Fibroblast of skin of abdomen (primary cell): ENCODE data around the gene GRIA1.

Source experiments
- DNase-seq: peaks from one replicate; pipeline ENCODE4 v3.0.0-alpha.2; 2013

Gene GRIA1

DNA sequence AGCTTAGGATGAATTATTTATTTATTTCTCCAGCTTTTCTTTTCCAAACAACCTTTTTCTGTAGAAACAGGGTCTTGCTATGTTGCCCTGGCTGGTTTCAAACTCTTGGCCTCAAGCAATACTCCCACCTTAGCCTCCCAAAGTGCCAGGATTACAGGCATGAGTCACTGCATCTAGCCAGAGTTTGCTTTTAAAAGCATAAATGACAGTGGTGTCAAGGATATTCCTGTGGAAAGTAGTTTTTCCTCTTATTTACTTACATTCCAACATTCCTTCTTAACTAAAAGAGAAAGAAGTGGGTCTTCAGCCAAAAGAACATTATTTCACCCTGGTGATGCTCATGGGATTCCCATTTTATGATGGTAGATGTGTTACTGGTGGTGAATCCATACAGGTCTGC, 62.4 kb downstream of the GRIA1 start:
- DNase-seq = peak; percentile 70

DNA sequence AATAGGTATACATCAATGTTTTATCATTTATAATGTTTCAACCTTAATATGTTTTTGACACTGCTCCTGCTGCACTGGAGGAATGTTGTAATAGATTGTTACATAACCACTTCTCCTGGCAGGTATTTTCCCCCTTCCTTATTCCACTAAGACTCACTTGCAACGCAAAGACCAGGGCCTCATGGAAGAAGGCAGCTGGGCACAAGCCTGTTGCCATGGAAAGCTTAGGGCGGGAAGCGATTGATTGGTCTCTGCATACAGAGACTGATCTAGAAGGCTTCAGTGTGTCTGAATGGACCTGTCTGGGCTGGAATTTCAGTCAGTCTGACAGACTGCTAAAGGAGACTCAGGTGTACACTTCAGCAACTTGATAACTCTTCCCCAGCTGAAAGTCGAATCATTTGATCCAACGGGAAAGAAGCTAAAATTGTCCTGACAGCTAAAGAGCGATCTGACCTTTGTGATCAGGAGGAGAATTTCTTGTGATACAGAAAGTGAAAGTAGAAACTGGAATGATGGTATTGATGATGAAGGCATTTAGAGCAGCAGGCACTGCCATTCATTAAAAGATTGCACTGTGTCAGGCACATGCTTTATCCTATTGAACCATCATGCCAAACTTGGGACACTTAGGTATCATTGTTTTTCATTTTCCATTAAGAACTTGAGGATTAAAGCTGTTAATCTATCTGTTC, 65.1 kb downstream of the GRIA1 start:
- no peak for DNase-seq

DNA sequence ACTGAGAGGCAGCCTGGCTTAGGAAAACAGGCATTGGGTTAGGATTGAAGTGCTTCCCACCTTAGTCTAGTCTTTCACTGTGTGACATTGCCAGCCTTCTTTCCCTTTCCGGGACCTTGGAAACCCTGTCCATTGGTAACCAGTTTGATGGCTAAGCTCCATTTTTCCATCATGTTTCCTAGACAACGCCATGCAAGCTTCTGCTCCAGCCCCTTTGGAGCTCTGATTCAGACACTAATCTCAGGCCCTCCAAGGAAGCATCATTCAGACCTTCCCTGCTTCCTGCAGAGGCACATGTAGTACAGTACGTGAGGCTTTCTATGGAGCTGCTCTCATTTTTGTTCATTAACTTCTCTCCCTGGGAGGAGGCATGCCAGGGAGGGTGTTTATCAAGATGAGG, 68.5 kb downstream of the GRIA1 start:
- no peak for DNase-seq

DNA sequence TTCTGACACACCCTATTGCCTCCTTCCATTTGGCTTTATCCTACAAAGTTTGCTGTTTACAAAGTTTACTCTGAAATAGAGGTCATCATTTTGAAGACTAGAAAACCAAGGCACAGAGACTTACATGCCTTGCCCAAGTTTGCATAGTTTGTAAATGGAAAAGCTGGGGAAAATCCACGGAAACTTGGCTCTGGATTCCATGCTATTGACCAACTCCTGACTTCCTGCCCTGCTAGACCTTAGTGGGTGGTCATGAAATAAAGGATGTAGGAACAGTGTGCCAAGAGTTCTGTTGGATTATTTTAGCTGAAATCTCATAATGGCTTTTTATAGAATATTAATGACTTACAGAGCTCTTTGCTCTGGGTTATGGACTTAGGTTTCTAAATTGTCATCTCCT, 69.5 kb downstream of the GRIA1 start:
- peak; percentile 64 for DNase-seq

DNA sequence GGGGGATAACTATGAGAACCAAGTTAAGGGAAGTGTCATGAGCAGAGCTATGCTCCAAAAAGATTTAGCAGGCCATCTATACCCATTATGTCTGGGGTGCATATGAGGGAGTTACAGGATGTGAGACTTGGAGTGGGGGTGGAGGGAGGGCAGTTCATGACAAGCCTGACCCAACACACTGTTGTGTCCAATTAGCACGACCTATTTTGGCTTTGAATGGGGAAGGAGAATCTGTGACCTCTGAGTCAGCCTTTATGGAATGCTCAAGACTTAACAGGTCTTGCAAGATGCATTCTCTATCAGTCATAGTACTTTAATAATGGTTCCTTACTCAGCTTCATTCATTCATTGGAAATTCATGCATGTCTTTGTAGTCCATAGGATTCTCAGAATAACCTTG, 71.7 kb downstream of the GRIA1 start:
- peak; percentile 82 for DNase-seq

DNA sequence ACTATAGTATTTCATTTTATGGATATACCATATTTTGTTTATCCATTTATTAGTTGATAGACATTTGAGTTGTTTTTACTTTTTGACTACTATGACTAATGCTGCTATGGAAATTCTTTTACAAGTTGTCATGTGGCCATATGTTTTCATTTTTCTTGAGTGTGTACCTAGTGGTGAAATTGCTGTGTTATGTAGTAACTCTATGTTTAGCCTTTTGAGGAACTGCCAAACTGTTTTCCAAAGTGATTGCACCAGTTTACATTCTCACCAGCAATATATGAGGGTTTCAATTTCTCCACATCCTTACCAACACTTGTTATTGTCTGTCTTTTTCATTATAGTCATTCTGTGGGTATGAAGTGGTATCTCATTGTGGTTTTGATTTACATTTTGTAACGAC, 75.4 kb downstream of the GRIA1 start:
- peak; percentile 82 for DNase-seq

DNA sequence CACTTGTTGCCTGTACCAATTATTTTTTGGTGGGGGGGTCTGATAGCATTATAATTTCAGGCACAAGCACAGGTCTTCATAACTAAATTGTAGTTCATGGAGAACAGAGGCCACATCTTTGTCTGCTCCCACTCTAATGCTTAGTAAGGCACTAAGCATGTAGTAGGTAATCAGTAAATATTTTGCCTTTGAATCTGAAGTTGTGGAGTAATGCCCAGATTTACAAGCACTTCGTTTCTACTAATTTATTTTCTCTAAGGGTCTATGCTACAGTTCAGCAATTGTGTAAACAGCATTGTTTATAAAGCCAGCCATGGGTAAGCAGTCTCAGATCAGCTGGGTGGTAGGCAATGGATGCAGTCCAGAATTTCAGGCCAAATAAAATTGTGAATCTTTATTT, 78.6 kb downstream of the GRIA1 start:
- peak; percentile 24 for DNase-seq

DNA sequence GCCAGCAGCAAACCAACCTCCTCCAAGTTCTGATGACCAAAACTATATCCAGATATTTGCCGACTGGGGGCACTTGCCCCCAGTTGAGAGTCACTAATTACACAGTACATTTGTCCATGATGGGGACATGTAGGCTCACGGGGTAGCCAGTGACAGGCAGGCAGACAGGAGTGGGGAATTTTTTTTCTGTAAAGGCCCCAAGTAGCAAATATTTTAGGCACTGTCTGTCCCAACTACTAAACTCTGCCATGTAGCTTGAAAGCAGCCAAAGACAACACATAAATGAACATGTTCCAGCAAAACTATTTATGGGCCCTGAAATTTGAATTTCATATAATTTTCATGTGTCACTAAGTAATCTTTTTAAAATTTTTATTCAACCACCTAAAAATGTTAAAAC, 80.7 kb downstream of the GRIA1 start:
- no peak for DNase-seq

DNA sequence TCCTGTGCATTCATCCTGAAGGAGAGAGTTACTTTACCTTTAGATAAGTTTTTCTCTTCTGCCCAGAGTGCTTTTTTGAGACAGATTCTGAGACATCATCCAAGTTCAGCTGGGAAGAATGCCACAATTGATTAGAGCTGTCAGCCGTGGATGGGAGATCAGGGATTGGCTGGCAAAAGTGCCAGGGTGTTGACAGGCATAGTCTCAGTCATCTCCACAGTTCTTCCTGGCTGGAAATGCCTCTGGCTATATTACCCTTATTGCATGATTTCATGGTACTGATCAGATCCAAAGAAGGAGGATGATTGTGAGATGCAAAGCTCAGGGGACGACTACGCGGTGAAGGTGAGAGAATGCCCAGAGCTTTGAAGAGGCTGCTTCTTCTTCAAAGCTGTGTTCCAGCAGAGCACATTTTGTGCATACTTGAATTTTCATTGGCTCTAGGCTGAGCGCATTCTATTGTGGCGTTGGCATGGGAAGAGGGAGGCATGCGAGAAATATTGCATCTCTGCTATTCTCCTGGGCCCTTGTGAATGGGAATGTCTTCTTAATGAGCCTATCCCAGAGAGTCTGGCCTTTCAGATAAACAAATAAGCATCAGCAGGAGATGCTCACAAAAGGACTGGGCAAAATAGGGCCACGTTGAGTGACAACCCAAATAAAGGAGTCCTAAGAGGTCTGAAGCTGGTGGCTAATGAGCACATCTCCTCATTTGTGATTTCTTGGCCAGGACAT, 82.1 kb downstream of the GRIA1 start:
- DNase-seq = no peak

DNA sequence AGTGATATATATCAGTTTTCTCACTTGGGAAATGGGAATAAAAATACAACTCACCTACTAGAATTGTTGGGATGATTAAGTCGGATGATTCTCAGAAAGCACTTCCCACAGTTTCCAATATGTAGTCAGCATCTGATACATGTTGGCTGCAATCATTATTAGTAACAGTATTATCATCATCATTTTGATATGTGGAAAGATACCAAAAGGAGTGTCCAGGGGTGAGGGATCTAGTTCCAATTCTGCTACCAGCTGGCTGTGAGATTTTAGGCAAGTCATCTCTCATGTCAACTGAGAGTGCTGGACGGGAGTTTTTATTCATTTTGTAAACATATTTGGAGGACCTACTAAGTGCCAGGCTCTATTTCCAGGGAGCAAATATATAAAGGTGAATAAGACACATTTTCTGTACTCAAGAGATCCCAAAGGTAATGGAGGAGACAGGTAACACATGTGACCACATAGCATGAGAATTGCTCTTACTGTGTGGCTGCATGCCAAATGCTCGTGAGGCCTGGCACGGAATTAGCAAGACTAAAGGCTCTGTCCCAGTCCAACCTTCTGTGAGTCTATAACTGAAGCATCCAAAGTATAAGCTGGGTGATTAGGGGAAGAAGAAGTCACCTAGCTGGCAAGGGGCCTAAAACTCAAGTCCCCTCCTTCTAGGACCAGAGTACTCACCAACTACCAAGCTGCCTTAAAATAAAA, 83.0 kb downstream of the GRIA1 start:
- peak; percentile 17 for DNase-seq

DNA sequence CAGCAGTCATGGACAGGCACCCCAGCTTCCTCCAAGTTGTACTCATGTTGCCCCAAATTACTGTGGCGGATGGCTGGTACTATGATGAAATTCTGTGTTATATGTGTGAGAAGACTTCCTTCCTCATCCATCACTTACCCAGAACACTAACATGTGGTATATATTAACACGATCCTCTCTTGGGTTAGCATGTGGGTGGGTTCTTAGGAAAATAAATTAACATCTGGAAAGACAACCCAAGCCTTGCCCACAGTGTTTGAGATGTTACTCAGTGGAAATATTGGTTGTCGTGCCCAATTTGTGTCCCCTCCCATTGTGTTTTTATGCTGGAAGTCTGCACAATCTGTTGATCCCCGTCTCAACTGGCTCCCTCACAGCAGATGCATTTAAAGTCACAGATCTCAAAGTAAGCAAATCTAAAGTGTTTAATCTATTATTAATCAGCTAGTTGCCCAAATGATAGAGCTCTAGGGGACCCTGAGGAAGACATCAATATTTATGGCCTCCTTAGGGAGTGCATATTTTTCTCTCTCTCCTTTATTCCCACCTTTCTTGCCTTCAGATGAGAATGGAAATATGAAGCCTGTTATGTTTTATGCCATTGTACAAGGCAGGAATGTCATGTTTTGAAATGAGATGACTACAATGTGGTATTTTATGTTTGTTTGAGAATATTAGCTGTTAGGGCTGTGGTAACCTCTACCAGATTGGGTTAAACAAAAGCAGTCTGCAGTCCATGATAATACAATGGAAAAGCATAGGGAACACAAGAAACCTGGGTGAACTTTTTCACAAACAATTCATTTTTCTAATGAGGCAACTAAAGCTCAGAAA, 93.9 kb downstream of the GRIA1 start:
- peak; percentile 73 for DNase-seq

DNA sequence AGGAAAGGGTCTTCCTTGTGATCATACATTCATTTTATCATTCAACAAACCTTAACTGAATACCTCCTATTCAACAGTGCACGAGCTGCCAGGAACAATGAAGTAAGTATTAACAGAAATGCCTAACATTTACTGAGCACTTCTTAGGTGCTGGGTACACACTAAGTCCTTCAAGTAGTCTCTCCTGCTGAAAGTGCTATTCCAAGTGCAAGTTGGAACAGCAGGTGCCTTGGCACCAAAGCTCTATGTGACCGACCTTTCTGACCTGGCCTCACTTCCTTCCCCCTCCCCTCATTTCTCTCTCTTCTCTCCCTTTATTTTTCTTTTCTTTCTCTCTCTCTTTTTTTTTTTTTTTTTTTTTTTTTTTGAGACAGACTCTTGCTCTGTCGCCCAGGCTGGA, 94.5 kb downstream of the GRIA1 start:
- no peak for DNase-seq

DNA sequence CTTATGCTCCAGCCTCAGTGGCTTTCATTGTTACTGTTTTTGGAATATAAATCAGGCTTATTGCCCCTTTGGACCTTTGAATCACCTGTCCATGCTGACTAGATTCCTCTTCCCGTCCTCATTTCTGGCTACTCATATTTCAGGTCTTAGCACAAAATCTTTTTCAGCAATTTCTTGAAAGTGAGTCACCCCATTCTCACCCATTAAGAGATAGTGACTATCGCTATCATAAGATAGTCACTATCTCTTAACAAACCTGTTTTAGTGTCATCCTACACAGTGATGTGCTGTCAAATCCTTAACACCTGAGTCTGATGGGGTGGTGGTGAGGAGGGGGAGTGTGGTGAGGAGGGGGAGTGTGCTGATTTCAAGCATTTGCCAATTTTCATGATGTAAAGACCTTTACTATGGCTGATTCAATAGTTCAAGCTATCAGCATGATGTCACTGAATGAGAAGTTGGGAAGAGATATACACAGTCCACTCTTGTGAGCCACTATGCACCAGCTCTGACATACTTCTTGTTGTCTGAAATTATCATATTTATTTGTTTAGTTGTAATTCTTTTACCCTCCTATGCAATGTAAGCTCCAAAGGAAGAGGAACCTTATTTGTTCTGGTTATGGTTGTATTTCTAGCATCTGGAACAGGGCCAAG, 95.3 kb downstream of the GRIA1 start:
- no peak for DNase-seq

DNA sequence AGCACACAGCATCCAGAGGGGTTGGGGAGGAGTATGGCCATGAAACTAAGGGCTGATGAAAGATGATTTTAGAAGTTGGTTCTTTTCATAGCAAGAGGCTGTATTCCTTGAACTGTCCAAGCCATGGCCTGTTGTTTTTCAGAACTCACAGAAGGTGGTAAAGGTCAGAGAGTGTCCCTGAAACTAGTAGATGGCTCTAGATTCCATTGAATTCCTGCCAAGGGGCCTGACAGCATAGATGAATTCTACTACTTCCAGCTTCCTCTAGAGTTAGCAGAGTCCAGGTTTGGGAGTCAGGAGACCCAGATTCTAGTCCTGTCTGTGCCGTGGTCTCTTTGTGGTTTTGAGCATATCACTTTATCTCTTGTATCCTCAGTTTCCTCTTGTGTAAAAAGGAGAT, 101.6 kb downstream of the GRIA1 start:
- DNase-seq = no peak

DNA sequence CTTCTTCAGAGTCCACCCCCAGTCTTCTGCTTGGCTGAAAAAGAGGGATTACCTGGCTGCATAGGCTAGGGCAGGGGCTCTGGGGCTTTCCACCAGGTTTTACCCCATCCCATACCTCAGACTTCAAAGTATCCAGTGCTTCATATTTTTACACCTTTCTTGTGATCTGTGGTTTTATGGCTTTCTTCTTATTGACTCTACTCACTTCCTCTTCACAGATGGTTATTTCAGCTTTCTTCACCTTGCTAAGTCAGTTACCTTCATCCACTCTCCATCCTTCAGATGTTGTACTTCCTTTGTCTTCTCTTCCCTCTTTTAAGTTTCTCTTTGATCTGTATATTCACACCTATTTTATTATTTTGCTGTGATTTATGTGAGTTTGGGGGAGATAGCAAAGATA, 104.3 kb downstream of the GRIA1 start:
- DNase-seq = no peak

DNA sequence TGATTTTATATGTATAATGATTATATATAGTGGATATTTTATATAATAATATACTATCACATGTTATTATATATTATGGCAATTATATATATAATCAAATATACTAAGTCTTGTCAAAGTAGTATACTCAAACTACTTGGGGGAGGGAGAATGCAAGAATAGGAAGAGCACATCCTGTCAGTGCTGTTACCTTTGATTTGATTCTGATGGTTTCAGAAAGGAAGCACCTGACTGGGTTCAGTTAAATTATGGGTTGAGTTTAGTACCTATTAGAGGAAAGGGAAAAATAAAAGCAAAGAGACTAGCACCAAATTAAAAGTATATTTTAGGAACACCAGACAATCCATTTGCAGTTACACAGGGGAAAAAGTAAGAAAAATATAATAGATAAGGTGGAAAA, 107.6 kb downstream of the GRIA1 start:
- DNase-seq = no peak

DNA sequence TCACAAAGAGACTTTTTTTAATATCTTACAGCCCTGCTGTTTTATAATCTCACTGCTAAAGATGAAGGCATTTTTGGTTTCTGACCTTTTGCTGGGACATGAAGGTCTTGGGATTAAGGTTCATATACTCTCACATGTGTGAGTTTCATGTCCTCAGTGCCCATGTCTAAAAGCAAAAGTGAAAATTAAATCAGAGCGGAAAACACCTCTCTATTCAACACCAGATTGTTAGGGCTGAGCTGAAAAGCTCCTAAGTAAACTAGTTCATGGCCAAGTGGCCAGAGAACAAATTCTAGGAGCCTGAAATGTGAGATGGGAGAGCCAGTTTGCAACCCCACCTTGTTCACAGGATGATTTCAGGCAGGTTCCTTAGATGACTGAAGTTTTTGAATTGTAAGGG, 110.9 kb downstream of the GRIA1 start:
- DNase-seq = no peak

DNA sequence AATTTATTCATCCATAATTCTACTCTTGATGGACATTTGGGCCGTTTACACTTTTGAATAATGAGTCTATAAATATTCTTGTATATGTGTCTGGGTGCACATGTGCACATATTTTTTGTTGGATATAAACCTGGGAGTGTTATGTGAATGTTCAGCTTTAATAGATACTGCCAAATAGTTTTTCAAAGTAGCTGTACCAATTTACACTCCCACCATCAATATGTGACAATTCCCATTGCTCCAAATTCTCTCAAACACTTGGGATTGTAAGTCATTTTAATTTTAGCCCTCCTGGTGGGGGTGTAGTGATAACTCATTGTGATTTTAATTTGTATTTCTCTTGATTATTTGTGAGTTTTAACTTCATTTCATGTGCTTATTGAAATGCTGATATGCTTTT, 114.9 kb downstream of the GRIA1 start:
- DNase-seq = no peak

DNA sequence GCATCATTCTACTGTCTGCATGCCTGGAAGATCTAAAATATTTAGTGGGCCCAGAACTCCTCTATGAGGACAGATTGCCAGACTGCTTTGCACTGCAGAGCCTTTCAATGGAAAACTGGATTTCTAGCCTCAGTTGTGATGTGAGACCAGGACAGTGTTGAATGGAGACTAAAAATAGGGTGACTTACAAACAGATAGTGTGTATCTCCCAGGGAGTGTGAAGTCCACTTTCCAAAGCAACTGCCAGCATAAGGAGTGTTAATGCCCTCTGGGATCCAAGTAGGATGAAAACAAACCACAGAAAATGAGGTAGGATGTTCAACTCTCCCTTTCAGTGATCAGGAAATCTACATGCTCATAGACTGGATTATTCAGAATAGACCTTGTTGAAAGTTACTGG, 119.5 kb downstream of the GRIA1 start:
- DNase-seq = no peak

DNA sequence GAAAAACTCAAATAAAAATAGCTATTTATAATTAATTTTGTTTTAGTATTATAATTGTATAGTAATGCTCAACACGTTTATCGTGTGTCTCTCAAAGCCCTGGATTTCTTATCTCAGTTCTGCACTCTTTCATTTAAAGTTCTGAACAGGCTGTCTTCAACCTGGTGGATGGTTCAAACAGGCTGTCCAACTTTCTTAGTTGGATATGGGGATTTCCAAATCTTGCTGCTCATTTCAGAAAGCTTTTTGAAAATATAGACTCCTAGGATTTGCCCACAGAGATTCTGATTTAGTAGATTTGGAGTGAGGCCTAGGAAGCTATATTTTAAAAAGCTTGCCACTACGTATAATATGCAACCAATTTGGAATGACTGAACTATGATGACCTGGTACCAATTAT, 120.3 kb downstream of the GRIA1 start:
- DNase-seq = no peak

DNA sequence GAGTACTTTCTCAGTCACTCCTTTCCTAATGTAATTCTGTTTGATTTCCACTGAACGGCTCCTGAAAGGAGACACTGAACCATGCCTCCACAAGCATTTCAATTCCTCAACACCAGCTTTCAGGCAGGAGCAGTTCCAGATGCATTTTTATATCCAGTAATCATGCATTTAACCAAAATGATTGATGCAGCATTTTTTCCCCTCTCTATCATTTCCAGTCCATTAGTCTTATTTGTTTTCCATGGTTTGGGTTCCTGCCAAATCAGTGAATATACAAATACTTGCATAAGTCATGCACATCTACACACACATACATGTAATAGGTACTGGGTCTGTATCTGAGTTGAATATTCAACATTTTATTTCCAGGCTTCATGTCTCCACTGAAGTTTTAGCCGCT, 122.7 kb downstream of the GRIA1 start:
- peak; percentile 96 for DNase-seq

DNA sequence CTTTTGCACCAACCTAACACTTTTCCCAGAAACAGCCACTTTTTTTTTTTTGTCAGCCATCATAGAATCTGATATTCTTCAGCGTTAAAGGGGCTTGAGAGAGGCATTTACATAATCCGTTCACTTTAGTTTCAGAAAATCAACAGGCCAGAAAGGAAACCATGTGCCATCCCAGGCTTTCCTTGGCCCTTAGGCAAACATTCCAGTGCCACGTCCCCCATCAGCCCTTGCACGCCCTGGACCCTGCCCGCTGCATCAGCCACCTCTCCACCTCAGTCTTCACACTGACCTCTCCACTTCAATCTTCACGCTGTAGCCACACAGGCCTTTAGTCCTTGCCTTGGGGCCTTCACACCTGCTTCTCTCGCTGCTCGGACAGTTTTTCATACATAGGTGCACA, 123.2 kb downstream of the GRIA1 start:
- no peak for DNase-seq
